Testis (tissue), 2 donors: Measurements from ENCODE around the gene LRRC7.

Experiments used
- POLR2A ChIP-seq: fragments of 450-650 bp; IDR thresholded peaks from one replicate; pipeline ENCODE4 v1.6.1; 2017; ENCODE audit warnings: antibody characterized with exemption, mild to moderate bottlenecking, moderate library complexity
- TF ChIP-seq, protein P1 (sequence below), 3 experiments: fragments of 450-650 bp in 2 of 3; fragments of 200-600 bp in 1 of 3; sonication (generic) in 1 of 3; IDR thresholded peaks; one replicate each; pipeline ENCODE4 v1.5.1; 2016 to 2019; ENCODE audit warnings: antibody characterized with exemption in 3 of 3, mild to moderate bottlenecking in 2 of 3, moderate library complexity in 1 of 3

DNA sequence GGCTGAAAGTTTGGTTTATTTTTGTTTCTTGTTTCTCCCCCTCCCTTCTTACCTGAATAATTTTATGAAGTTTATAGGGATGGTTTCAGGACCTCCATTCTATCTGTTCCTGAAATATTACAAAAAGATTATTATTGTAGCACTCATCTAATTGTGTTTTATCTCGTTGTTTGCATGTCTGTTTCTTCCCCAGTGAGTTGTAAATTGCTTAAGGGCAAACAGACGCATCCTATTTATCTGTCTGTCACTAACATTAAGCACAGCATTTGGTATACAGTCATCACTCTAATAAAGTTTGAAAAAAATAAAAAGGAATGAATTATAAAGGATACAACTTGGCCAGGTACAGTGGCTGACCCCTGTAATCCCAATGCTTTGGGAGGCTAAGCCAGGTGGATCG is 123.5 kb downstream of the LRRC7 start:
- TF ChIP-seq, protein P1, sequence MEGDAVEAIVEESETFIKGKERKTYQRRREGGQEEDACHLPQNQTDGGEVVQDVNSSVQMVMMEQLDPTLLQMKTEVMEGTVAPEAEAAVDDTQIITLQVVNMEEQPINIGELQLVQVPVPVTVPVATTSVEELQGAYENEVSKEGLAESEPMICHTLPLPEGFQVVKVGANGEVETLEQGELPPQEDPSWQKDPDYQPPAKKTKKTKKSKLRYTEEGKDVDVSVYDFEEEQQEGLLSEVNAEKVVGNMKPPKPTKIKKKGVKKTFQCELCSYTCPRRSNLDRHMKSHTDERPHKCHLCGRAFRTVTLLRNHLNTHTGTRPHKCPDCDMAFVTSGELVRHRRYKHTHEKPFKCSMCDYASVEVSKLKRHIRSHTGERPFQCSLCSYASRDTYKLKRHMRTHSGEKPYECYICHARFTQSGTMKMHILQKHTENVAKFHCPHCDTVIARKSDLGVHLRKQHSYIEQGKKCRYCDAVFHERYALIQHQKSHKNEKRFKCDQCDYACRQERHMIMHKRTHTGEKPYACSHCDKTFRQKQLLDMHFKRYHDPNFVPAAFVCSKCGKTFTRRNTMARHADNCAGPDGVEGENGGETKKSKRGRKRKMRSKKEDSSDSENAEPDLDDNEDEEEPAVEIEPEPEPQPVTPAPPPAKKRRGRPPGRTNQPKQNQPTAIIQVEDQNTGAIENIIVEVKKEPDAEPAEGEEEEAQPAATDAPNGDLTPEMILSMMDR (IDR thresholded peaks at IDR 0.05): no peak
- TF ChIP-seq POLR2A: no peak
